Mucosa of stomach (tissue), 1 donor: ENCODE results near the gene JPT2.
A peak's percentile ranks its signal among the peaks of the same experiment; 100 is the strongest.

Experiments used
- H3K27me3 ChIP-seq: one replicate; pipeline ENCODE4 v1.7.0; 2013; ENCODE audit warnings: mild to moderate bottlenecking, low read length; ENCODE audit not compliant: control insufficient read depth, insufficient read depth
- H3K36me3 ChIP-seq: one replicate; pipeline ENCODE4 v1.7.0; 2013; ENCODE audit warnings: low read length; ENCODE audit not compliant: control insufficient read depth, insufficient read depth
- H3K4me1 ChIP-seq: one replicate; pipeline ENCODE4 v1.7.0; 2013; ENCODE audit warnings: mild to moderate bottlenecking, low read length; ENCODE audit not compliant: control insufficient read depth, insufficient read depth
- H3K4me3 ChIP-seq: one replicate; pipeline ENCODE4 v1.7.0; 2013; ENCODE audit warnings: low read length
- H3K9ac ChIP-seq: one replicate; pipeline ENCODE4 v1.7.0; 2013; ENCODE audit warnings: mild to moderate bottlenecking, low read length, moderate library complexity
- H3K9me3 ChIP-seq: one replicate; pipeline ENCODE4 v1.7.0; 2013; ENCODE audit warnings: mild to moderate bottlenecking, low read length, moderate library complexity; ENCODE audit not compliant: control insufficient read depth
- donor health status: Pancreatic carcinoma.

Gene JPT2

DNA sequence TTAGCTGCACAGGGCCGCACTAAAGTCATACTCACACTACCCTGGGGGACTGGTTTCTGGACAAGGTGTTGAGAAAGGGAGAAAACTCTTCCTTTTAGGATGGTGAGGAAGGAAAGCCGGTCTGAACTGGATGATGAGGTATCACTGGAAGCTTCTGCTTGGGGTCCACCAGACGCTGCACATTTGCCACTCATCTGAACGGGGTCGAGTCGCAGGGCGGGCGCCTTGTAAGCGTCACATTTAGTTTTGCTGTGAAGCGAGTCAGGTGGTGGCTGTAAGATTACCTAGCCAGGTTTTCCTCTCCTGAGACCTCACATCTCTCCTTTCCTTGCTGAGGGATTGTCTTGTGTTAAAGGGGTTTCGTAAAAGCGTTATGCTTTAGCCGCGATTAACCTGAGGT lies 2.3 kb downstream of the JPT2 start:
- H3K4me3 ChIP-seq = no peak overlapping the region
- H3K4me1 ChIP-seq = peaks cover 8% of the 10 kb centered on the region
- no peaks in the 10 kb centered on the region for H3K27me3 ChIP-seq
- H3K9me3 ChIP-seq = no peaks in the 10 kb centered on the region
- H3K36me3 ChIP-seq = no peaks in the 10 kb centered on the region
- peak overlapping the region; percentile 1 for H3K9ac ChIP-seq

DNA sequence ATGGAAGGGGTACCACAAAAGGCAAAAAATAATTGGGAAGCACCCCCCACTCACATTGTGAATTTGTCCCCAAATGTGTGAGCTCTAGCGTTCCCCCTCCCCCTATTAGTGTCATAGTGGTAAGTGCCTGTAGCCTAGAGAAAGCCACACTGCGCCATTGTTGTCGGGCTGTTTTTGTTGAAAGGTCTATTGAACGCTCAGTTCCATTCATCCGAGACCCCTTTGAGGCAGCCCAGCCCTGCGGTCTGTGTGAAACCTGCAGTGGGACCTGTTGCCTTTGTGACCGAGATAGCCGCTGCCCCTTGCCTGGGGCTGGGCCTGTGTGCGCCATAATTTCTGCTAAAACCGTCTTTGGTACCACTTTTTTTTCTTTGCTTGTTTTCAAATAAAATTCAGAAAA lies 3.0 kb downstream of the JPT2 start:
- no peaks in the 10 kb centered on the region for H3K9me3 ChIP-seq
- H3K9ac ChIP-seq = no peak overlapping the region
- H3K27me3 ChIP-seq = no peaks in the 10 kb centered on the region
- H3K4me1 ChIP-seq = peaks cover 8% of the 10 kb centered on the region
- no peaks in the 10 kb centered on the region for H3K36me3 ChIP-seq
- H3K4me3 ChIP-seq = no peak overlapping the region

- H3K27me3 ChIP-seq = no peaks in the 10 kb centered on the region
- no peaks in the 10 kb centered on the region for H3K36me3 ChIP-seq
- no peak overlapping the region for H3K4me3 ChIP-seq
- H3K4me1 ChIP-seq = peaks cover 13% of the 10 kb centered on the region
- H3K9ac ChIP-seq = no peak overlapping the region
- no peaks in the 10 kb centered on the region for H3K9me3 ChIP-seq
These were observed 9.6 kb downstream of the JPT2 start for GRCh38 chr16:1687427-1688316.

GRCh38 chr16:1688807-1689560 lies 10.9 kb downstream of the JPT2 start:
- H3K4me3 ChIP-seq = no peak overlapping the region
- H3K4me1 ChIP-seq = peaks cover 13% of the 10 kb centered on the region
- H3K36me3 ChIP-seq = peaks cover 7% of the 10 kb centered on the region
- H3K9me3 ChIP-seq = no peaks in the 10 kb centered on the region
- no peaks in the 10 kb centered on the region for H3K27me3 ChIP-seq
- no peak overlapping the region for H3K9ac ChIP-seq

DNA sequence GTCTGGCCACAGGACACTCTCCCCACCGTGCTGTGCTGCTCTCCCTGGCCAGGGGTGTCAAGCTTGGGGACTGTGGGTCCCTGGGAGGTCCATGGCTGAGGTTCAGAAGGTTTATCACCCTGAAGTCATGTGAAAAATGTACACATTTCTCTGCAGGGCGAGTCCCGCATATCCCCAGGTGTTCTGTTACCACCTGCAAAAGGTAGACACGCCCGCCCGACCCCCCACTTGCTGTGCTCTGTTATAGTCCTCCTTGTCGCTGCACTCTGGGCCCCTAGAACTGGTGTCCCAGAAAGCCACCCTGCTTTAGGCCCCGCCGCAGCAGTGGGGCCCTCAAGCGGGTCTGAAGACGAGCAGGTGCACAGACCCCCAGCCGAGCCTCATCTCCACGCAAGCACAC lies 11.8 kb downstream of the JPT2 start:
- Histone ChIP-seq H3K9ac (no peak overlapping the region), H3K36me3 (peaks cover 7% of the 10 kb centered on the region), H3K27me3 (no peaks in the 10 kb centered on the region), H3K4me1 (peaks cover 13% of the 10 kb centered on the region), H3K9me3 (no peaks in the 10 kb centered on the region), H3K4me3 (no peak overlapping the region)

DNA sequence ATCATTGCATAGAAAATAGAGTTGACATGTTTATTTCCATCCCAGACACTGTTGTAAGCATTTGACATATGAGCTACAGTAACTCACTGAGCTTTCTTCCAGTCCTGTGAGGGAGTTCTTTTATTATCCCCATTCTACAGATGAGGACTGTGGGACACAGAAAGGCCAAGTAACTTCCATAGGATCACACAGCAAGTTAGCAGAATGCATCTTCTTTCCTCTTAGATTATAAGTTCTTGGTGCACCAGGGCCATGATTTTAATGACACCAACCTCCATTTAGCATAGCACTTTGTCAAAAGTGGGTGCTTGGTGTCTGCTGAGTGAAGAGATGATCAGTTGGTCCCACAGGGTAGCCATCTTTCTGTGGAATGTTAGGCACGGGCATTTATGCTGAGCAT lies 12.7 kb downstream of the JPT2 start:
- peaks cover 7% of the 10 kb centered on the region for H3K36me3 ChIP-seq
- peaks cover 13% of the 10 kb centered on the region for H3K4me1 ChIP-seq
- no peaks in the 10 kb centered on the region for H3K27me3 ChIP-seq
- no peak overlapping the region for H3K4me3 ChIP-seq
- H3K9ac ChIP-seq = no peak overlapping the region
- H3K9me3 ChIP-seq = no peaks in the 10 kb centered on the region

DNA sequence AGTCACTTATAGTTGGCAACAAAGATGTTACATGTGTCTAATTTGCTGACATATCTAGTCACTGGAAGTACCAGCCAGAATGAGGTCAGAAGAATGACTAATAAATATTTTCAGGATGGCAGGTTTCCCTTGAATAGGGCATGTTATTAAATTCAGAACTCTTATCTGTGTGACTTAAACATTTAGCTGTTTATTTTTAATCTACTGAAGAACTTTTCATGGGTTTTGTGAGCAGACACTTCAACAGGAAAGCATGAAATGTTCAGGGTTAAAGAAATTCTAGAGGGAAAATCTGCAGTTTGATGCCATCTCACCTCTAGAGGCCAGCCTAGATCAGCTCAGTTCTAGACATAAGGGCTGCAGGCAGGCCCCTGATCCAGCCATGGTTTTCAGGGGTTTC lies 13.2 kb downstream of the JPT2 start:
- Histone ChIP-seq H3K27me3 (no peaks in the 10 kb centered on the region), H3K9me3 (no peaks in the 10 kb centered on the region), H3K36me3 (peaks cover 7% of the 10 kb centered on the region), H3K9ac (no peak overlapping the region), H3K4me1 (peaks cover 13% of the 10 kb centered on the region), H3K4me3 (no peak overlapping the region)

DNA sequence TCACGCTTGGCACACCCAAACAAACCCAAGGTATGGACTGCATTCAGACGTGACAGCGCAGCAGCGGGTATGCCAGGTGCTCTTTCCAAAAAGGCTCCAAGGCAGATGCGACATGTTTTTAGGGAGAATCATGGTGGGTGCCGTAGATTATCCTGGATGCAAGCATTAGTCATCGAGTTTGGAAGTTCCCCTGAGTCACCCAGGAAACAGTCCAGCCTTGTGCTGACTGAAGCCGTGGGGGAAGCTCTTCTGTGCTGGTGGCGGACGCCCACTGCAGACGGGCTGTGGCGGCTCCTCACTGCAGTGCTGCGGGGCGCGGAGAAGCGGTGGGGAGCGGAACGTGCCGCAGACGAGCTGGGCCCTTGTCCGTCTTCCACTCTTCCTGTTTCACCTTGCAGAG lies 13.9 kb downstream of the JPT2 start:
- Histone ChIP-seq H3K9ac (no peak overlapping the region), H3K4me1 (peaks cover 13% of the 10 kb centered on the region), H3K27me3 (no peaks in the 10 kb centered on the region), H3K9me3 (no peaks in the 10 kb centered on the region), H3K36me3 (peaks cover 7% of the 10 kb centered on the region), H3K4me3 (no peak overlapping the region)

DNA sequence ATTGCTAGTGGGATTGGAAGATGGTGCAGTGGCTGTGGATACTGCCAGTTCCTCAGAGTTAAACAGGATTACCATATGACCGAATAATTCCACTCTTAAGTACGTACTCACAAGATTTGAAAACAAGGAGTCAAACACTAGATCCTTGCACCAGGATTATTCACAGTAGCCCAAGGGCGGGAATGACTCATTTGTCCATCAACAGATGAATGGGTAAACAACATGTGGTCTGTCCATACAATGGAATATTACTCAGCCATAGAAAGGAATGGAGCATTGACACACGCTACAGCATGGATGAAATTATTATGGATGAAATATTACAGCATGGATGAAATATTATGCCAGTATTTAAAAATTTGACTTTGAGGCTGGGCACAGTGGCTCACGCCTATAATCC lies 18.8 kb downstream of the JPT2 start:
- Histone ChIP-seq H3K36me3 (peaks cover 7% of the 10 kb centered on the region), H3K4me1 (no peaks in the 10 kb centered on the region), H3K27me3 (no peaks in the 10 kb centered on the region), H3K4me3 (no peak overlapping the region), H3K9me3 (no peaks in the 10 kb centered on the region), H3K9ac (no peak overlapping the region)

DNA sequence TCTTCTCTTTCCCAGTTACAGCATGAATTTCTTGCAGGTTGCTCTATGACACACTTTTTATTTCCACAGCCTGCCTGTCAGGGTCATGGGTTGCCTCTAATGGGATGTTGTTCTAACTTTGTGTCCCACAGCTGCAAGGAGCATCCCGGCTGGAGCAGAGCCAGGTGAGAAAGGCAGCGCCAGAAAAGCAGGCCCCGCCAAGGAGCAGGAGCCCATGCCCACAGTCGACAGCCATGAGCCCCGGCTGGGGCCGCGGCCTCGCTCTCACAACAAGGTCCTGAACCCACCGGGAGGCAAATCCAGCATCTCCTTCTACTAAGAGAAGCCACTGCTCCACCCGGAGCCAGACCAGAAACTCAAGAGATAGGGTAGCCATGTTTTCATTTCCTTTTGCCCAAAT lies 20.6 kb downstream of the JPT2 start:
- Histone ChIP-seq H3K4me1 (no peaks in the 10 kb centered on the region), H3K9ac (no peak overlapping the region), H3K9me3 (no peaks in the 10 kb centered on the region), H3K4me3 (no peak overlapping the region), H3K27me3 (no peaks in the 10 kb centered on the region), H3K36me3 (no peaks in the 10 kb centered on the region)

DNA sequence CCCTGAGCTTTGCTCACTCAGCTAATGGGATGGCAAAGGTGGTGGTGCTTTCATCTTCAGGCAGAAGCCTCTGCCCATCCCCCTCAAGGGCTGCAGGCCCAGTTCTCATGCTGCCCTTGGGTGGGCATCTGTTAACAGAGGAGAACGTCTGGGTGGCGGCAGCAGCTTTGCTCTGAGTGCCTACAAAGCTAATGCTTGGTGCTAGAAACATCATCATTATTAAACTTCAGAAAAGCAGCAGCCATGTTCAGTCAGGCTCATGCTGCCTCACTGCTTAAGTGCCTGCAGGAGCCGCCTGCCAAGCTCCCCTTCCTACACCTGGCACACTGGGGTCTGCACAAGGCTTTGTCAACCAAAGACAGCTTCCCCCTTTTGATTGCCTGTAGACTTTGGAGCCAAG lies 22.2 kb downstream of the JPT2 start:
- no peaks in the 10 kb centered on the region for H3K36me3 ChIP-seq
- H3K9me3 ChIP-seq = no peaks in the 10 kb centered on the region
- no peak overlapping the region for H3K4me3 ChIP-seq
- H3K9ac ChIP-seq = no peak overlapping the region
- no peaks in the 10 kb centered on the region for H3K27me3 ChIP-seq
- peaks cover 4% of the 10 kb centered on the region for H3K4me1 ChIP-seq

DNA sequence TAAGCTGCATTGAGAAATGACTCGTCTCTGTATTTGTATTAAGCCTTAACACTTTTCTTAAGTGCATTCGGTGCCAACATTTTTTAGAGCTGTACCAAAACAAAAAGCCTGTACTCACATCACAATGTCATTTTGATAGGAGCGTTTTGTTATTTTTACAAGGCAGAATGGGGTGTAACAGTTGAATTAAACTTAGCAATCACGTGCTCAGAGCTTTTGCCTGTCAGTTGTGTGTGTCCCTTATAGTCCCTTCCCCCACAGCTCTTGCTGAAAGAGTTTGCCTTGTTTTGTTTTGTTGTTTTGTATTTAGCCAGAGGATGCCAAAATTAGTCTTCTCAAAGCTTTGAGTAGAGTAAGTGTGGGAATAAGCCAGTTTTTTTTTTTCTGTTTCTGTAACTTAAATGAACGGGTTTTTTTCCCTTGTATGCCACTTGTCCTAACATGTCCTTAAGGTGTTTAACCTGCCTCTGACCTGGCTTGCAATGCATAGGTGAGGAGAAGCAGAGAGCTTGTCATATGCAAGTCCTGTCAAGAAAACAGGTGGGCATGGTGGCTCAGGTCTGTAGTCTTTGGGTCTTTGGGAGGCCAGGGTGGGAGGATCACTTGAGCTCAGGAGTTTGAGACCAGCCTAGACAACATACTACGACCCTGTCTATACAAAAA lies 23.3 kb downstream of the JPT2 start:
- H3K36me3 ChIP-seq = no peaks in the 10 kb centered on the region
- no peak overlapping the region for H3K4me3 ChIP-seq
- no peak overlapping the region for H3K9ac ChIP-seq
- H3K4me1 ChIP-seq = peaks cover 4% of the 10 kb centered on the region
- no peaks in the 10 kb centered on the region for H3K9me3 ChIP-seq
- H3K27me3 ChIP-seq = no peaks in the 10 kb centered on the region
